GM12878 (cell line): ENCODE measurements around the gene ABCC1. TPM values are rescaled to one million over a fixed set of nuclear protein-coding genes. Genes with fewer than 3 reads are reported as not detected.

Experiments
- ATAC-seq: fragments of 200-7000 bp; cut with Tn5 transposase; 3 replicates; pipeline ENCODE4 v1.9.1; 2020; ENCODE audit warnings: mild to moderate bottlenecking, moderate library complexity
- BruUV-seq: library from RNA; stranded (reverse); fragments of 400-500 nt; replicated peaks from 2 replicates; lab custom pipeline; 2021; lab: Mats Ljungman, UMichigan
- CTCF ChIA-PET: fragments of 300-600 bp; sonication (Branson Sonifier 250); formaldehyde crosslinking; extraction: SDS; loops from one replicate; lab custom pipeline; 2021; ENCODE audit warnings: inconsistent platforms; lab: Yijun Ruan, JAX
- POLR2A ChIA-PET: fragments of 350-600 bp; formaldehyde crosslinking; extraction: SDS; loops from one replicate; lab custom pipeline; 2021; ENCODE audit warnings: inconsistent platforms; lab: Charles Lee
- RAD21 ChIA-PET: fragments of 300-600 bp; sonication (Branson Sonifier 250); formaldehyde crosslinking; loops from one replicate; lab custom pipeline; 2023; ENCODE audit warnings: antibody characterized with exemption; ENCODE audit not compliant: unreplicated experiment; lab: Charles Lee
- SMC1A ChIA-PET: fragments of 300-600 bp; sonication (Branson Sonifier 250); formaldehyde crosslinking; loops from one replicate; lab custom pipeline; 2023; ENCODE audit not compliant: unreplicated experiment, uncharacterized antibody; lab: Charles Lee
- DNase-seq: peaks from one replicate; pipeline ENCODE4 v3.0.0-alpha.2; 2011; ENCODE audit warnings: low read depth, low spot score
- FAIRE-seq: peaks from 3 replicates; lab custom pipeline; 2011; peaks lifted over from hg19 to GRCh38; lab: Jason Lieb, UNC
- H2AFZ ChIP-seq: 2 replicates; pipeline ENCODE4 v1.6.0; 2011; ENCODE audit warnings: low read depth, low read length, control low read depth; ENCODE audit not compliant: control insufficient read depth
- H3K27ac ChIP-seq: 2 replicates; pipeline ENCODE4 v1.5.1; 2011; ENCODE audit warnings: control low read depth; ENCODE audit not compliant: control insufficient read depth, insufficient read depth
- H3K27me3 ChIP-seq, 2 experiments: replicated peaks in 1 of 2; 2 replicates each; pipeline versions ENCODE4 v1.6.0 to v1.6.1; 2011; ENCODE audit warnings: low read length in 1 of 2; ENCODE audit not compliant: control insufficient read depth in 2 of 2, insufficient read depth in 2 of 2
- H3K36me3 ChIP-seq, 2 experiments: 2 replicates each; pipeline ENCODE4 v1.5.1; 2011; ENCODE audit warnings: low read length in 1 of 2; ENCODE audit not compliant: control insufficient read depth in 2 of 2, insufficient read depth in 2 of 2
- H3K4me1 ChIP-seq: 2 replicates; pipeline ENCODE4 v1.6.1; 2011; ENCODE audit warnings: mild to moderate bottlenecking, low read length, moderate library complexity, mixed read lengths; ENCODE audit not compliant: control insufficient read depth, insufficient read depth
- H3K4me2 ChIP-seq: 2 replicates; pipeline ENCODE4 v1.6.0; 2011; ENCODE audit warnings: control low read depth; ENCODE audit not compliant: control insufficient read depth, insufficient read depth
- H3K4me3 ChIP-seq: fragments of 200-600 bp; sonication (generic); 2 replicates; pipeline ENCODE4 v1.5.1; 2016
- H3K79me2 ChIP-seq: 2 replicates; pipeline ENCODE4 v1.6.0; 2011; ENCODE audit warnings: low read length; ENCODE audit not compliant: control insufficient read depth, insufficient read depth
- H3K9ac ChIP-seq: 2 replicates; pipeline ENCODE4 v1.8.0; 2011; ENCODE audit warnings: low read length, control low read depth, mixed read lengths; ENCODE audit not compliant: control insufficient read depth, insufficient read depth
- H3K9me3 ChIP-seq: replicated peaks from 3 replicates; pipeline ENCODE4 v1.5.1; 2011; ENCODE audit warnings: mild to moderate bottlenecking, low read length; ENCODE audit not compliant: control insufficient read depth, insufficient read depth
- H4K20me1 ChIP-seq: 2 replicates; pipeline ENCODE4 v1.6.0; 2011; ENCODE audit not compliant: control insufficient read depth, insufficient read depth
- BRCA1 ChIP-seq: IDR thresholded peaks from 2 replicates; pipeline ENCODE4 v1.6.1; 2011; ENCODE audit warnings: low read depth, low read length, improper control_type of control experiment
- CEBPZ ChIP-seq: fragments of 150-350 bp; IDR thresholded peaks from 2 replicates; pipeline ENCODE4 v1.6.1; 2016; ENCODE audit warnings: low read depth, low read length
- MEF2B ChIP-seq: fragments of 450-650 bp; IDR thresholded peaks from 2 replicates; pipeline ENCODE4 v1.6.1; 2018; ENCODE audit warnings: mild to moderate bottlenecking, moderate library complexity; ENCODE audit not compliant: partially characterized antibody, poor library complexity, severe bottlenecking
- NFYB ChIP-seq: IDR thresholded peaks from 2 replicates; pipeline ENCODE4 v1.6.1; 2011; ENCODE audit warnings: low read depth, mild to moderate bottlenecking, low read length, improper control_type of control experiment, moderate library complexity; ENCODE audit not compliant: insufficient read depth
- RB1 ChIP-seq: fragments of 450-650 bp; formaldehyde crosslinking; IDR thresholded peaks from 2 replicates; pipeline ENCODE4 v1.6.1; 2017; ENCODE audit warnings: mild to moderate bottlenecking, borderline replicate concordance
- SREBF1 ChIP-seq: IDR thresholded peaks from 2 replicates; pipeline ENCODE4 v1.6.1; 2012; ENCODE audit warnings: mild to moderate bottlenecking, low read length
- WRNIP1 ChIP-seq: IDR thresholded peaks from 2 replicates; pipeline ENCODE4 v1.6.1; 2011; ENCODE audit warnings: low read depth, low read length, improper control_type of control experiment, borderline replicate concordance
- WGBS: methylation state at CpG from one replicate; pipeline ENCODE4 v1.1.6; 2016; ENCODE audit warnings: low lambda C conversion rate; ENCODE audit not compliant: insufficient replicate concordance, insufficient coverage; ENCODE audit errors: missing lambda C conversion rate; 5-methylcytosine and 5-hydroxymethylcytosine counted together
- in situ Hi-C: fragments of 300-500 bp; cut with MboI; formaldehyde crosslinking; loops from 9 replicates; pipeline ENCODE4 v1.14.3; 2018; ENCODE audit warnings: mixed read lengths
- intact Hi-C: fragments of 100-400 bp; cut with micrococcal nuclease; formaldehyde crosslinking; loops from one replicate; pipeline ENCODE4 v1.14.2; 2022; ENCODE audit not compliant: unreplicated experiment
- polyA plus RNA-seq, 11 experiments: library from polyadenylated mRNA; depleted of rRNA in 4 of 11; unstranded in 6 of 11; stranded (reverse) in 5 of 11; fragments of >200 nt; fragmentation: Nextera tagmentation in 4 of 11; fragmentation: Illumina TruSeq in 1 of 11; extraction: Ambion mirVana in 4 of 11; extraction: Trizol in 1 of 11; gene quantifications; 1 replicate in 1 of 11; 2 replicates in 10 of 11; pipeline versions ENCODE4 v1.2.1 to v1.2.3, GENCODE V29; 2011 to 2016; ENCODE audit warnings: inconsistent platforms in 2 of 11, missing spikeins in 2 of 11, low read depth in 1 of 11
- total RNA-seq, 4 experiments: library from RNA; depleted of rRNA in 3 of 4; stranded (reverse); fragments of >200 nt in 3 of 4; fragmentation: Illumina TruSeq in 1 of 4; extraction: Trizol in 1 of 4; gene quantifications; 2 replicates each; pipeline versions ENCODE4 v1.2.1 to v1.2.3, GENCODE V29; 2013 to 2021
- TF ChIP-seq, protein P1 (sequence below): IDR thresholded peaks from 2 replicates; pipeline ENCODE4 v1.6.1; 2011; ENCODE audit warnings: borderline replicate concordance, low read depth, mild to moderate bottlenecking, moderate library complexity, mixed read lengths, low read length; ENCODE audit not compliant: insufficient read depth; ENCODE audit errors: extremely low read length

Gene ABCC1
- total and polyA plus RNA-seq, 10 of the 15 experiments (the other 5 are each of a cell fraction or from before 2014, with no cell fraction given) = 3.2 to 44.6 (median 14.5) TPM

DNA sequence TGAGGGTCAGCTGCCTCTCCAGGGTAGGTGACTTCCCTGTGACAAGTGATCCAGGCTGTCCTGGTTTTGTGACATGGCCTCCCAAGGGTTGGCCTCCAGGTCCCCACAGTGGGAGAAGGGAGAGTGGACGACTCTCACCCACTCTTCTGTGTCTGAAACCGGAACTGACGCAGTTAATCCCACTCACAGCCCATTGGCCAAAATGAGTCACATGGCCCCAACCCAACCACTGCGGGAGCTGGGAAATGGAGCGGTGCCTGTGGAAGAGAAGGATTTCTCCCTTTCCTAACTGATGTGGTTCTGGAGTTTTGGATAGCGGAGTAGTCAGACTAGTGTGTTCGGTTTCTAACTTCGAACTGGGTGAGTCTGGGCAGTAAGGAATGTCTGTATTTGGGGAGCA, 194.5 kb downstream of the ABCC1 start:
- ChIA-PET POLR2A (no interaction called here), SMC1A (no interaction called here), CTCF (no interaction called here), RAD21 (interaction anchor here (0.6 kb wide), 1 partner anchor 638 kb away, joined by 5 read pairs; no protein-coding TSS in a partner anchor)
- Histone ChIP-seq H3K4me3 (no peak overlapping the region), H3K4me1 (0 out of 2 replicates have a peak, but pooled peaks cover 2% of the 10 kb centered on the region), H3K4me2 (no peak overlapping the region), H4K20me1 (no peaks in the 10 kb centered on the region), H3K27me3 (no peaks in the 10 kb centered on the region), H3K9me3 (no peaks in the 10 kb centered on the region), H2AFZ (no peak overlapping the region), H3K79me2 (no peaks in the 10 kb centered on the region), H3K36me3 (peaks cover 17 to 23% of the 10 kb centered on the region in 2 experiments), H3K27ac (no peak overlapping the region), H3K9ac (no peak overlapping the region)
- intact Hi-C loops (no loop called here), in situ Hi-C loops (no loop called here)
- BruUV-seq = no TSS peak
- no peak for FAIRE-seq
- WGBS = 98% methylated on average over 8 of the region's 8 CpGs
- ATAC-seq = no peak
- TF ChIP-seq SREBF1 = no peak
- TF ChIP-seq BRCA1 = no peak
- TF ChIP-seq RB1 = no peak
- no peak for TF ChIP-seq WRNIP1
- TF ChIP-seq, protein P1, sequence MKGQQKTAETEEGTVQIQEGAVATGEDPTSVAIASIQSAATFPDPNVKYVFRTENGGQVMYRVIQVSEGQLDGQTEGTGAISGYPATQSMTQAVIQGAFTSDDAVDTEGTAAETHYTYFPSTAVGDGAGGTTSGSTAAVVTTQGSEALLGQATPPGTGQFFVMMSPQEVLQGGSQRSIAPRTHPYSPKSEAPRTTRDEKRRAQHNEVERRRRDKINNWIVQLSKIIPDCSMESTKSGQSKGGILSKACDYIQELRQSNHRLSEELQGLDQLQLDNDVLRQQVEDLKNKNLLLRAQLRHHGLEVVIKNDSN = peak; percentile 48
- TF ChIP-seq MEF2B = no peak
- TF ChIP-seq NFYB = peak; percentile 86
- TF ChIP-seq CEBPZ = no peak
- DNase-seq = no peak
